Spleen (tissue), 3 donors: ENCODE data around the gene APPL1.

ENCODE experiments used
- POLR2A ChIP-seq, 3 donors: fragments of 450-650 bp; IDR thresholded peaks; one replicate each; pipeline ENCODE4 v1.5.1; 2017; ENCODE audit warnings: antibody characterized with exemption in 3 of 3, mild to moderate bottlenecking in 1 of 3
- POLR2AphosphoS5 ChIP-seq, 3 donors: sonication (generic); formaldehyde crosslinking; IDR thresholded peaks; one replicate each; pipeline ENCODE4 v1.5.1; 2017; ENCODE audit warnings: antibody characterized with exemption in 3 of 3

DNA sequence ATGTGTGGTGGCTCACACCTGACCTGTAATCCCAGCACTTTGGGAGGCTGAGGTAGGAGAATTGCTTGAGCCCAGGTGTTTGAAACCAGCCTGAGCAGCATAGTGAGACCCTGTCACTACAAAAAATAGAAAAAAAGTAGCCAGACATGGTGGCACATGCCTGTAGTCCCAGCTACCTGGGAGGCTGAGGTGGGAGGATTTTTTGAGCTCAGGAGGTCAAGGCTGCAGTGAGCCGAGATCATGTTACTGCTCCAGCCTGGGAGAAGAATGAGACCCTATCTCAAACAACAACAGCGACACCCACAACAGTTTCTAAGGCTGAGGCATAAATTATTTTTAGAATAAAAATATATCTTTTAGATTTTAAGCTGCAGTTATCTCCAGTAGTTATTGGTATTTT, 6.3 kb downstream of the APPL1 start:
- TF ChIP-seq POLR2A (IDR thresholded peaks at IDR 0.05) (no peak), POLR2AphosphoS5 (IDR thresholded peaks at IDR 0.05) (no peak)
